DMS 273 (cell line): ENCODE data around the gene WDFY2.
"Not testable (repeated sequence)": the region's sequence is repeated elsewhere in the genome, so short reads cannot be mapped to it uniquely, and the experiment has no call there.

ENCODE experiments used
- DNase-seq: peaks from one replicate; lab custom pipeline; 2025; ENCODE audit not compliant: unreplicated experiment; lab: John Stamatoyannopoulos, UW

The WDFY2 gene

GRCh38 chr13:51688937-51689662, 104.8 kb downstream of the WDFY2 start:
- DNase-seq = no peak

DNA sequence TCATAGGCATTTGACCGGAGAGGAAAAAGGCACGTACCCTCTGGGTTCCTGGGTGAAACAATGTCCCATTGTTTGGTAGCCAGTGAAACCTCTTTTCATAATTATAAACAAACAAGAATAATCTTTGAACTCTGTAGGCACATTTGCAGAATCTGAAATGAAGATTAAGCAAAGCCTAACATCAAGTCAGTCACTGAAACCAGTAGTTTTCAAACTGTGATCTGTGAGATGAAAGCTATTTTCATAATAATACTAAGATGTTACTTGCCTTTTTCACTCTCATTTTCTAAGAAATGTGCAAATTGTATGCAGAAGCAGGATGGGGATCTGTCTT, 105.4 kb downstream of the WDFY2 start:
- no peak for DNase-seq

DNA sequence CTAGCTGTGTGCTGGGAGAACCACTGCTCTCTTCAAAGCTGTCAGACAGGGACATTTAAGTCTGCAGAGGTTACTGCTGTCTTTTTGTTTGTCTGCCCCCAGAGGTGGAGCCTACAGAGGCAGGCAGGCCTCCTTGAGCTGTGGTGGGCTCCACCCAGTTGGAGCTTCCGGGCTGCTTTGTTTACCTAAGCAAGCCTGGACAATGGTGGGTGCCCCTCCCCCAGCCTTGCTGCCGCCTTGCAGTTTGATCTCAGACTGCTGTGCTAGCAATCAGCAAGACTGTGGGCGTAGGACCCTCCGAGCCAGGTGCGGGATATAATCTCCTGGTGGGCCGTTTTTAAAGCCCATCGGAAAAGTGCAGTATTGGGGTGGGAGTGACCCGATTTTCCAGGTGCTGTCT, 111.4 kb downstream of the WDFY2 start:
- not testable (repeated sequence) for DNase-seq

GRCh38 chr13:51697181-51697580, 112.9 kb downstream of the WDFY2 start:
- DNase-seq = no peak

GRCh38 chr13:51697855-51698254, 113.6 kb downstream of the WDFY2 start:
- no peak for DNase-seq

- DNase-seq = no peak
These were observed 114.1 kb downstream of the WDFY2 start for GRCh38 chr13:51698352-51698751.

DNA sequence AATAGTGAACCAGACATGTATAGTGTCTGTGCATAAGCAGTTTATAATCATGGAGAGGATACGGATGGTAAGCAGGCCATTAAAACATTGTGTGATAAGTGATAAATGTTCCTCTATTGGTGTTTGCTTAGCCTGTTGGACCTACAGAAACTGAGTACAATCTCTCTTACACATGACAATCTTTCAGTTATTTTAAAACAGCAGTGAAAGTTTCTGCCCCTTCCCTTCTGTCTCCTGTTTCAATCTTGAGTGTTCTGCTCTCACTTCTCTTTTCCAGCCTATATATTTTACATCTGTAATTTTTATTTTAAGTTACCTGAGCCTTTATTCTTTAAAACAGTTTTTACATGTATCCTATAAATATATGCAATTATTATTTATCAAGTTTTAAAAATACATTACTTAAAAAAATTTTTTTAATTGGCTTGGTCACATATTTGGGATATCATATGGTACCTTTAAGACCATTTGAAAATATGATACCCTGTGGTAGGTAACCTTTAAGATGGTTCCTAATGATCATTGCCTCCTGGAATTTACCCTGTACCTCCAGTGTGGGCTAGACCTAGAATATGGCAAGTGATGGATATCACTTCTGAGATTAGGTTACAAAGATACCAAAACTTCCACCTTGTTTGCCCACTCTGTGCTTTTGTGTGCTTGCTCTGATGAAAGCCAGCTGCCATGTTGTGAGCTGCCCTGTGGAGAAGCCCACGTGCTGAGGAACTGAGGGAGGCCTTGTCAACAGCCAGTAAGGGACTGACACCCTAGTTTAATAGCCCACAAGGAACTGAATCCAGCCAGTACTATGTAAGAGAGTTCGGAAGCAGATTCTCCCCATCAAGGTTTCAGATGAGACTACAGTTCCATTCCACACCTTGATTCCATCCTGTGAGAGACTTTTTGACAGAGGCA, 120.4 kb downstream of the WDFY2 start:
- DNase-seq = no peak

GRCh38 chr13:51707461-51707860, 123.2 kb downstream of the WDFY2 start:
- no peak for DNase-seq

- no peak for DNase-seq
These were observed 129.5 kb downstream of the WDFY2 start for GRCh38 chr13:51713807-51714206.

DNA sequence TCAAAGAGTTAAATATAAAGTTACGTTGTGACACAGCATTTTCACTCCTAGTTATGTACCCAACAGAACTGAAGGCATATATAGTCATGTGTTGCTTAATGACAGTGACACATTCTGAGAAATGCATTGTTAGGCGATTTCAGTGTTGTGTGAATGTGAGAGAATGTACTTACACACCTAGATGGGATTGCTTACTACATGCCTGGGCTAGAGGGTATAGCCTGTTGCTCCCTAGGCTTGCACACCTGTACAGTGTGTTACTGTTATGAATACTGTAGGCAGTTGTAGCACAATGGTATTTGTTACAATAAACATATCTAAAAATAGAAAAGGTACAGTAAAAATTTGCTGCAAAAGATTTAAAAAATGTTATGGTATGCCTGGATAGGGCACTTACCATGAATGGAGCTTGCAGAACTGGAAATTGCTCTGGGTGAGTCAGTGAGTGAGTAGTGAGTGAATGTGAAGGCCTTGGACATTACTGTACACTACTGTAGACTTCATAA, 130.5 kb downstream of the WDFY2 start:
- no peak for DNase-seq

DNA sequence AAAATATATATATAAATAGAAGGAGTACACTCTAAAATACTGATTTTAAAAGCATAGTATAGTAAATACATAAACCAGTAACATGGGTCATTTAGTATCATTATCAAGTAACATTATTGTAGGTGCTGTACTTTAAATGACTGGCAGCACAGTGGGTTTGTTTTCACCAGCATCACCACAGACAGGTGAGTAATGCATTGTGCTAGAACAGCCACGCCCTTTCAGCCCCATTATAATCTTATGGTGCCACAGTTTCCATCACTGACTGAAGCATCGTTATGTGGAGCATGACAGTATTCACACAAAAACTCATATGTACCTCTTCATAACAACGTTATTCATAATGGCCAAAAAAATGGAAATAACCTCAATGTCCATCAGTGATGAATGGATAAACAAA, 131.4 kb downstream of the WDFY2 start:
- DNase-seq = no peak

DNA sequence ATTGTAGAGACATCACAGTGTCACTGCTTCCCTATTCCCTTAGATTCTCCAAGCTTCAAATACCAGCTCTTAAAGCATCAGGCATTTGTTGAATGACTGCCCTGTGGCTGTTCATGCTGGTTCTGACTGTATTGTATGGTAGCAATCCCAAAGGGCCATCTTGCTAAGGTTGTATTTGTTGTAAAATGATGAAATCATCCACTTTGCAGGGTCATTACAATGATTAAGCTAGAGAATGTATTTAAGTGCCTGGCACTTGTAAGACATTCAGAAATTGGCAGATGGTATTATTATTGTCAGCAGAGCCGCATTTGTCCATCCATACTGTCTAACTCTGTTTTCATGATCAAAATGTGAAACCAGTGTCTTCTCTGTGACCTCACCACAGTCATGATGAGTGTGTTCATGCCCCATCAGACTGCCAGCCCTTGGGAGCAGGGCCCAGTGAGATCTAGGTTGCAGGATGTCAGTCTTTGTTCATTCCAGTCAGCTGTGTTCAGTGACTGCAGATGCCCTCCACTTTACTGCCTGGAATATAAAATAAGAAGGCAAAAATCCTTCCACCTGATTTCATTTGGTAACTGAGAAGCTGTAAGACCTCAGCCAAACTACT, 133.6 kb downstream of the WDFY2 start:
- no peak for DNase-seq

- no peak for DNase-seq
These were observed 135.1 kb downstream of the WDFY2 start for GRCh38 chr13:51719394-51719793.

- DNase-seq = no peak
These were observed 137.2 kb downstream of the WDFY2 start for GRCh38 chr13:51721496-51721895.

- DNase-seq = no peak
These were observed 139.3 kb downstream of the WDFY2 start for GRCh38 chr13:51723529-51723928.

- no peak for DNase-seq
These were observed 140.5 kb downstream of the WDFY2 start for GRCh38 chr13:51724721-51725120.

- DNase-seq = no peak
These were observed 142.4 kb downstream of the WDFY2 start for GRCh38 chr13:51726446-51727193.

- no peak for DNase-seq
These were observed 143.5 kb downstream of the WDFY2 start for GRCh38 chr13:51727634-51728274.

DNA sequence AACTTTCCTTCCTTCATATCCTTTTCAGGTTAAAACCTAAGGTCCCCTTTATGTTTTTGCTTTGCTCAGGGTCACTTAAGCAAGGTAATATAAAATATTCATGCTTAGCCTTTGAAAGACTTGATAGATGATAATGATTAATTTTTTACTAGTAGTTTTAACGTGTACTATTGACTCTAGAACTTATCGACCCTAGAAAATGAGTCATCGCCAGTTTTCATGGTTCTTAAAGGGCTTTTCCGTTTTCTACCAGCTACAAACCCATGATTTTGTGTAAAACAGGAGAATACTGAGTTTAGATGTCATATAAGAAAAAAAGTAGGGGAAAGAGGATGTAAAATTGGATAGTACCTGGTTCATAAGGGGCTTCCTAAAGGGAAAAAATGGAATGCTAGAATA, 144.0 kb downstream of the WDFY2 start:
- DNase-seq = no peak

GRCh38 chr13:51728972-51729371, 144.7 kb downstream of the WDFY2 start:
- DNase-seq = no peak
